PC-3 (cell line): ENCODE measurements around the gene NFATC2. TPM values are rescaled to one million over a fixed set of nuclear protein-coding genes. Genes with fewer than 3 reads are reported as not detected.

Source experiments
- ATAC-seq: fragments of 200-7000 bp; cut with Tn5 transposase; 2 replicates; pipeline ENCODE4 v1.9.1; 2020; ENCODE audit warnings: mild to moderate bottlenecking, moderate library complexity
- BruUV-seq: library from RNA; stranded (reverse); fragments of 400-500 nt; replicated peaks from 2 replicates; lab custom pipeline; 2021; lab: Mats Ljungman, UMichigan
- CTCF ChIA-PET: fragments of 300-600 bp; sonication (Branson Sonifier 250); formaldehyde crosslinking; loops from one replicate; lab custom pipeline; 2022; ENCODE audit warnings: antibody characterized with exemption; lab: Charles Lee
- POLR2A ChIA-PET: fragments of 300-600 bp; sonication (Branson Sonifier 250); formaldehyde crosslinking; loops from one replicate; lab custom pipeline; 2022; ENCODE audit warnings: antibody characterized with exemption; ENCODE audit not compliant: unreplicated experiment; lab: Charles Lee
- DNase-seq: peaks from one replicate; pipeline ENCODE4 v3.0.0-alpha.2; 2015
- H2AFZ ChIP-seq: fragments of 300-600 bp; sonication (generic); 2 replicates; pipeline ENCODE4 v1.6.0; 2016; ENCODE audit warnings: antibody characterized with exemption, low read length
- H3F3A ChIP-seq: fragments of 300-600 bp; sonication (generic); one replicate; pipeline ENCODE4 v1.6.0; 2017; ENCODE audit warnings: antibody characterized with exemption, low read length, control low read depth, mild to moderate bottlenecking; ENCODE audit not compliant: unreplicated experiment
- H3K27ac ChIP-seq: fragments of 300-600 bp; sonication (generic); 2 replicates; pipeline ENCODE4 v1.5.1; 2016; ENCODE audit warnings: mild to moderate bottlenecking, low read length
- H3K27me3 ChIP-seq: fragments of 300-600 bp; sonication (generic); 2 replicates; pipeline ENCODE4 v1.6.1; 2016; ENCODE audit warnings: low read length, mixed read lengths
- H3K36me3 ChIP-seq: fragments of 300-600 bp; sonication (generic); 2 replicates; pipeline ENCODE4 v1.6.1; 2016; ENCODE audit warnings: low read depth, mixed run types, low read length, mixed read lengths
- H3K4me1 ChIP-seq: fragments of 300-600 bp; sonication (generic); 2 replicates; pipeline ENCODE4 v1.5.1; 2016; ENCODE audit warnings: low read length; ENCODE audit not compliant: insufficient read depth
- H3K4me2 ChIP-seq: fragments of 300-600 bp; sonication (generic); 2 replicates; pipeline ENCODE4 v1.6.0; 2016; ENCODE audit warnings: low read length
- H3K4me3 ChIP-seq: fragments of 300-600 bp; sonication (generic); 2 replicates; pipeline ENCODE4 v1.5.1; 2016; ENCODE audit warnings: mild to moderate bottlenecking, low read length, mixed read lengths
- H3K79me2 ChIP-seq: fragments of 300-600 bp; sonication (generic); 2 replicates; pipeline ENCODE4 v1.6.1; 2017; ENCODE audit warnings: low read length, mixed read lengths
- H3K9ac ChIP-seq: fragments of 300-600 bp; sonication (generic); 2 replicates; pipeline ENCODE4 v1.6.0; 2016; ENCODE audit warnings: mild to moderate bottlenecking, low read length
- H3K9me2 ChIP-seq: fragments of 300-600 bp; sonication (generic); replicated peaks from 2 replicates; pipeline ENCODE4 v1.6.1; 2016; ENCODE audit warnings: mixed run types, low read length, mixed read lengths
- H3K9me3 ChIP-seq: fragments of 300-600 bp; sonication (generic); 2 replicates; pipeline ENCODE4 v1.6.1; 2016; ENCODE audit warnings: low read length, mixed read lengths
- H4K20me1 ChIP-seq: fragments of 300-600 bp; sonication (generic); 2 replicates; pipeline ENCODE4 v1.6.1; 2016; ENCODE audit warnings: low read length, mixed read lengths
- EZH2 ChIP-seq: fragments of 300-600 bp; sonication (generic); IDR thresholded peaks from one replicate; pipeline ENCODE4 v1.6.1; 2017; ENCODE audit warnings: antibody characterized with exemption, mild to moderate bottlenecking, low read length; ENCODE audit not compliant: unreplicated experiment
- EZH2phosphoT487 ChIP-seq: fragments of 300-600 bp; sonication (generic); IDR thresholded peaks from 2 replicates; pipeline ENCODE4 v1.6.1; 2018; ENCODE audit warnings: mild to moderate bottlenecking, antibody characterized with exemption, low read length, borderline replicate concordance
- intact Hi-C: fragments of 100-400 bp; cut with micrococcal nuclease; formaldehyde crosslinking; loops from 2 replicates; pipeline ENCODE4 v1.9.0; 2023
- total RNA-seq: library from RNA; depleted of rRNA; stranded (reverse); fragments of >200 nt; gene quantifications from 2 replicates; pipeline ENCODE4 v1.2.3, GENCODE V29; 2014
- TF ChIP-seq, protein P1 (sequence below): fragments of 300-600 bp; sonication (generic); conservative IDR thresholded peaks from 2 replicates; pipeline ENCODE4 v1.5.1; 2017; ENCODE audit warnings: antibody characterized with exemption, low read depth, mild to moderate bottlenecking, low read length

NFATC2 gene
- total RNA-seq, 1 experiment from 2014 or later = 12.9 TPM

- DNase-seq = no peak
- H3K4me3 ChIP-seq = no peak overlapping the region
- no peak for TF ChIP-seq EZH2
- no peak for TF ChIP-seq EZH2phosphoT487
- TF ChIP-seq, protein P1, sequence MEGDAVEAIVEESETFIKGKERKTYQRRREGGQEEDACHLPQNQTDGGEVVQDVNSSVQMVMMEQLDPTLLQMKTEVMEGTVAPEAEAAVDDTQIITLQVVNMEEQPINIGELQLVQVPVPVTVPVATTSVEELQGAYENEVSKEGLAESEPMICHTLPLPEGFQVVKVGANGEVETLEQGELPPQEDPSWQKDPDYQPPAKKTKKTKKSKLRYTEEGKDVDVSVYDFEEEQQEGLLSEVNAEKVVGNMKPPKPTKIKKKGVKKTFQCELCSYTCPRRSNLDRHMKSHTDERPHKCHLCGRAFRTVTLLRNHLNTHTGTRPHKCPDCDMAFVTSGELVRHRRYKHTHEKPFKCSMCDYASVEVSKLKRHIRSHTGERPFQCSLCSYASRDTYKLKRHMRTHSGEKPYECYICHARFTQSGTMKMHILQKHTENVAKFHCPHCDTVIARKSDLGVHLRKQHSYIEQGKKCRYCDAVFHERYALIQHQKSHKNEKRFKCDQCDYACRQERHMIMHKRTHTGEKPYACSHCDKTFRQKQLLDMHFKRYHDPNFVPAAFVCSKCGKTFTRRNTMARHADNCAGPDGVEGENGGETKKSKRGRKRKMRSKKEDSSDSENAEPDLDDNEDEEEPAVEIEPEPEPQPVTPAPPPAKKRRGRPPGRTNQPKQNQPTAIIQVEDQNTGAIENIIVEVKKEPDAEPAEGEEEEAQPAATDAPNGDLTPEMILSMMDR = no peak
- no peaks in the 10 kb centered on the region for H3K36me3 ChIP-seq
- POLR2A ChIA-PET = no interaction called here
- no peaks in the 10 kb centered on the region for H3K9me3 ChIP-seq
- intact Hi-C loops = no loop called here
- H3K9ac ChIP-seq = no peak overlapping the region
- CTCF ChIA-PET = interaction anchor here (0.6 kb wide), 1 partner anchor 11 kb away, joined by 3 read pairs; no protein-coding TSS in a partner anchor
- no peaks in the 10 kb centered on the region for H4K20me1 ChIP-seq
- no peaks in the 10 kb centered on the region for H3K9me2 ChIP-seq
- no peak overlapping the region for H2AFZ ChIP-seq
- ATAC-seq = no peak
- no TSS peak for BruUV-seq
- no peak overlapping the region for H3K27ac ChIP-seq
- no peak overlapping the region for H3K4me2 ChIP-seq
- H3K27me3 ChIP-seq = no peaks in the 10 kb centered on the region
- H3K4me1 ChIP-seq = peaks cover 24% of the 10 kb centered on the region
- H3F3A ChIP-seq = peaks cover 5% of the 10 kb centered on the region
- no peaks in the 10 kb centered on the region for H3K79me2 ChIP-seq
These were observed 97.5 kb downstream of the NFATC2 start for GRCh38 chr20:51444922-51445438.

- ChIA-PET POLR2A (no interaction called here), CTCF (no interaction called here)
- Histone ChIP-seq H3K9ac (no peak overlapping the region), H4K20me1 (no peaks in the 10 kb centered on the region), H3K36me3 (no peaks in the 10 kb centered on the region), H3K4me3 (no peak overlapping the region), H3K4me1 (peaks cover 22% of the 10 kb centered on the region), H3K27me3 (no peaks in the 10 kb centered on the region), H3K9me2 (no peaks in the 10 kb centered on the region), H3K9me3 (no peaks in the 10 kb centered on the region), H3K27ac (no peak overlapping the region), H3K4me2 (no peak overlapping the region), H3F3A (peaks cover 5% of the 10 kb centered on the region), H2AFZ (no peak overlapping the region), H3K79me2 (no peaks in the 10 kb centered on the region)
- no peak for DNase-seq
- TF ChIP-seq EZH2 (no peak), EZH2phosphoT487 (no peak)
- TF ChIP-seq, protein P1 = no peak
- no peak for ATAC-seq
- intact Hi-C loops = no loop called here
- no TSS peak for BruUV-seq
These were observed 98.1 kb downstream of the NFATC2 start for GRCh38 chr20:51444467-51444866.

DNA sequence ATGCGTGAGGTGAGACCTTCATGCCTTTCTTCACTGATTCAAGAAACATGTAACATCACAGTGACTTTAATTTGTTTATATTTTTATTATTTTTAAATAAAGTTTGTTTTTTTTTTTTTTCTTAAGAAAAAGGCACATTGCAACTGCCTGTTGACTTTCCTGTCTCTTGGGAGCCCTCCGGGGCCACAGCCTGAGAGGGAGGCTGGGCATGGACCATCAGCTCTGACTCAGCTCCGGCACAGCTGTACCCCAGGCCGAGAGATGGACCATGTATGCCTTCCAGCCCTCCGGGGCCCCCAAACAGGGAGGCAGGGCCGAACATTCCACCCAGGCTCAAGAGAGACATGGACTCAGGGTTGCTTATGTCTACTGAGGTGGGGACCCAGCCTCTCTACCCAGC, 99.9 kb downstream of the NFATC2 start:
- no peak for DNase-seq
- Histone ChIP-seq H3K4me1 (peaks cover 16% of the 10 kb centered on the region), H2AFZ (no peak overlapping the region), H3K4me3 (no peak overlapping the region), H3K4me2 (no peak overlapping the region), H3K27ac (no peak overlapping the region), H3K9me2 (no peaks in the 10 kb centered on the region), H3K9me3 (no peaks in the 10 kb centered on the region), H3F3A (peaks cover 2% of the 10 kb centered on the region), H3K36me3 (no peaks in the 10 kb centered on the region), H3K79me2 (no peaks in the 10 kb centered on the region), H4K20me1 (no peaks in the 10 kb centered on the region), H3K27me3 (no peaks in the 10 kb centered on the region), H3K9ac (no peak overlapping the region)
- no peak for ATAC-seq
- TF ChIP-seq EZH2 = no peak
- TF ChIP-seq EZH2phosphoT487 = no peak
- TF ChIP-seq, protein P1 = no peak
- BruUV-seq = no TSS peak
- ChIA-PET CTCF (no interaction called here), POLR2A (no interaction called here)
- intact Hi-C loops = no loop called here
